Kasumi-1 (cell line): Measurements from ENCODE around the gene METTL3.
"Not testable (repeated sequence)": the region's sequence is repeated elsewhere in the genome, so short reads cannot be mapped to it uniquely, and the experiment has no call there.

Source experiments
- DNase-seq, 2 experiments: peaks; one replicate each; lab custom pipeline; 2025; lab: John Stamatoyannopoulos, UW

METTL3 gene

GRCh38 chr14:21510735-21511657 is at the start of gene METTL3:
Gene METTL3 (minus strand): TSS chr14:21511340. CDS start chr14:21511223, 117 bp downstream.
- peak; percentile 98 for DNase-seq

- no peak for DNase-seq
Measured at GRCh38 chr14:21558703-21559170, 47.6 kb upstream of the METTL3 start.

GRCh38 chr14:21557084-21557901 is 46.2 kb upstream of the METTL3 start:
- DNase-seq: peak; percentile 81 to 89

- no peak for DNase-seq
Measured at GRCh38 chr14:21556378-21557083, 45.4 kb upstream of the METTL3 start.

GRCh38 chr14:21553266-21553665 is 42.1 kb upstream of the METTL3 start:
- DNase-seq: no peak

- DNase-seq: not testable (repeated sequence)
Measured at GRCh38 chr14:21544588-21544987, 33.4 kb upstream of the METTL3 start.

- no peak for DNase-seq
Measured at GRCh38 chr14:21543963-21544362, 32.8 kb upstream of the METTL3 start.

- no peak for DNase-seq
Measured at GRCh38 chr14:21543521-21543960, 32.4 kb upstream of the METTL3 start.

- DNase-seq: no peak
Measured at GRCh38 chr14:21541413-21542074, 30.4 kb upstream of the METTL3 start.

- DNase-seq: no peak
Measured at GRCh38 chr14:21539189-21539940, 28.2 kb upstream of the METTL3 start.

GRCh38 chr14:21537090-21537424 is 25.9 kb upstream of the METTL3 start:
- DNase-seq: no peak

- no peak for DNase-seq
Measured at GRCh38 chr14:21536418-21537089, 25.4 kb upstream of the METTL3 start.

GRCh38 chr14:21535545-21536417 is 24.6 kb upstream of the METTL3 start:
- no peak for DNase-seq

- peak; percentile 62 to 72 for DNase-seq
Measured at GRCh38 chr14:21534576-21534975, 23.4 kb upstream of the METTL3 start.

GRCh38 chr14:21533294-21533693 is 22.2 kb upstream of the METTL3 start:
- no peak for DNase-seq

GRCh38 chr14:21529515-21529914 is 18.4 kb upstream of the METTL3 start:
- no peak for DNase-seq

GRCh38 chr14:21528381-21529348 is 17.5 kb upstream of the METTL3 start:
- DNase-seq: no peak

- no peak for DNase-seq
Measured at GRCh38 chr14:21527318-21527679, 16.2 kb upstream of the METTL3 start.
